H1 (cell line): ENCODE results near the gene LMNTD2. TPM values are rescaled to one million over a fixed set of nuclear protein-coding genes. Genes with fewer than 3 reads are reported as not detected.

Experiments
- RNF2 ChIP-seq: fragments of 200-900, 300-1000 bp; sonication (generic); IDR thresholded peaks from 2 replicates; pipeline ENCODE4 v1.7.1; 2016; ENCODE audit warnings: borderline replicate concordance, low read depth, mild to moderate bottlenecking, antibody characterized with exemption, low read length; ENCODE audit not compliant: poor library complexity, severe bottlenecking; ENCODE audit errors: missing control alignments
- RXRA ChIP-seq: IDR thresholded peaks from 2 replicates; pipeline ENCODE4 v1.6.1; 2011; ENCODE audit warnings: low read depth, mild to moderate bottlenecking, low read length, moderate library complexity; ENCODE audit not compliant: insufficient read depth
- SIN3A ChIP-seq, 2 experiments: IDR thresholded peaks in 1 of 2; conservative IDR thresholded peaks in 1 of 2; 2 replicates each; pipeline ENCODE4 v1.6.1; 2011 to 2012; ENCODE audit warnings: low read length in 2 of 2, improper control_type of control experiment in 1 of 2, low read depth in 1 of 2, mild to moderate bottlenecking in 1 of 2
- SP1 ChIP-seq: IDR thresholded peaks from 2 replicates; pipeline ENCODE4 v1.6.1; 2011; ENCODE audit warnings: low read depth, low read length
- SP4 ChIP-seq: IDR thresholded peaks from 2 replicates; pipeline ENCODE4 v1.6.1; 2012; ENCODE audit warnings: low read length, inconsistent platforms
- TAF1 ChIP-seq: IDR thresholded peaks from 2 replicates; pipeline ENCODE4 v1.6.1; 2011; ENCODE audit warnings: mild to moderate bottlenecking, low read depth, low read length
- polyA plus RNA-seq, 7 experiments: library from polyadenylated mRNA; depleted of rRNA in 3 of 7; stranded (reverse) in 5 of 7; unstranded in 2 of 7; fragments of >200 nt in 5 of 7; fragments of 200-250 nt in 2 of 7; gene quantifications; 1 replicate in 5 of 7; 2 replicates in 1 of 7; 4 replicates in 1 of 7; pipeline versions ENCODE4 v1.2.1 to v1.2.3, GENCODE V29; 2011 to 2013; ENCODE audit warnings: missing spikeins in 2 of 7, mixed read lengths in 2 of 7
- total RNA-seq: library from RNA; stranded (reverse); fragmentation: NEBNext Ultra II Directional; extraction: Animal tissue kit (Norgen Biotek cat#: 25700); gene quantifications from 2 replicates; pipeline ENCODE4 v1.2.1, GENCODE V29; 2021

LMNTD2 gene
- total and polyA plus RNA-seq, 2 of the 8 experiments (the other 6 are each of a cell fraction or from before 2014, with no cell fraction given) = 1.6 to 3.1 TPM

- TF ChIP-seq SP1 = no peak
- TF ChIP-seq TAF1 = peak; percentile 35; the same call in 1 of the 2 replicates
- TF ChIP-seq RXRA = no peak
- TF ChIP-seq SIN3A (conservative IDR thresholded peaks at IDR 0.05 in 1 of 2, IDR thresholded peaks at IDR 0.05 in 1 of 2; ENCODE audit: low read depth in 1 of 2, low read length in 2 of 2) = no peak
- no peak for TF ChIP-seq RNF2
- TF ChIP-seq SP4 = no peak
Observed at GRCh38 chr11:507727-508515, 52.6 kb downstream of the LMNTD2 start (continued).
